HG03442 (cell line): ENCODE data around the gene ZNF197.
"Not testable (repeated sequence)": the region's sequence is repeated elsewhere in the genome, so short reads cannot be mapped to it uniquely, and the experiment has no call there.

Experiments used
- ATAC-seq: cut with Tn5 transposase; IDR thresholded peaks from one replicate; pipeline ENCODE4 v1.9.1; 2021; ENCODE audit warnings: mild to moderate bottlenecking, moderate library complexity; ENCODE audit not compliant: unreplicated experiment

ZNF197 gene

GRCh38 chr3:44659434-44659833 is 34.6 kb downstream of the ZNF197 start:
- ATAC-seq: no peak

- no peak for ATAC-seq
Measured at GRCh38 chr3:44661189-44661588, 36.4 kb downstream of the ZNF197 start.

- ATAC-seq: no peak
Measured at GRCh38 chr3:44665173-44665572, 40.3 kb downstream of the ZNF197 start.

- no peak for ATAC-seq
Measured at GRCh38 chr3:44666346-44666745, 41.5 kb downstream of the ZNF197 start.

GRCh38 chr3:44669760-44670159 is 44.9 kb downstream of the ZNF197 start:
- ATAC-seq: no peak

- ATAC-seq: not testable (repeated sequence)
Measured at GRCh38 chr3:44673466-44673865, 48.6 kb downstream of the ZNF197 start.

GRCh38 chr3:44674211-44674610 is 49.4 kb downstream of the ZNF197 start:
- no peak for ATAC-seq

GRCh38 chr3:44678480-44679116 is 53.8 kb downstream of the ZNF197 start:
- no peak for ATAC-seq

GRCh38 chr3:44680921-44681455 is 56.2 kb downstream of the ZNF197 start:
- no peak for ATAC-seq

GRCh38 chr3:44682182-44682896 is 57.5 kb downstream of the ZNF197 start:
- ATAC-seq: no peak

- ATAC-seq: no peak
Measured at GRCh38 chr3:44685128-44685800, 60.4 kb downstream of the ZNF197 start.

GRCh38 chr3:44687898-44688297 is 63.1 kb downstream of the ZNF197 start:
- no peak for ATAC-seq
